Measurements from ENCODE around the gene NR2E1. TPM values are rescaled to one million over a fixed set of nuclear protein-coding genes. Genes with fewer than 3 reads are reported as not detected.

NR2E1 gene
- total RNA-seq, 1 donor from 2014 or later = not detected

DNA sequence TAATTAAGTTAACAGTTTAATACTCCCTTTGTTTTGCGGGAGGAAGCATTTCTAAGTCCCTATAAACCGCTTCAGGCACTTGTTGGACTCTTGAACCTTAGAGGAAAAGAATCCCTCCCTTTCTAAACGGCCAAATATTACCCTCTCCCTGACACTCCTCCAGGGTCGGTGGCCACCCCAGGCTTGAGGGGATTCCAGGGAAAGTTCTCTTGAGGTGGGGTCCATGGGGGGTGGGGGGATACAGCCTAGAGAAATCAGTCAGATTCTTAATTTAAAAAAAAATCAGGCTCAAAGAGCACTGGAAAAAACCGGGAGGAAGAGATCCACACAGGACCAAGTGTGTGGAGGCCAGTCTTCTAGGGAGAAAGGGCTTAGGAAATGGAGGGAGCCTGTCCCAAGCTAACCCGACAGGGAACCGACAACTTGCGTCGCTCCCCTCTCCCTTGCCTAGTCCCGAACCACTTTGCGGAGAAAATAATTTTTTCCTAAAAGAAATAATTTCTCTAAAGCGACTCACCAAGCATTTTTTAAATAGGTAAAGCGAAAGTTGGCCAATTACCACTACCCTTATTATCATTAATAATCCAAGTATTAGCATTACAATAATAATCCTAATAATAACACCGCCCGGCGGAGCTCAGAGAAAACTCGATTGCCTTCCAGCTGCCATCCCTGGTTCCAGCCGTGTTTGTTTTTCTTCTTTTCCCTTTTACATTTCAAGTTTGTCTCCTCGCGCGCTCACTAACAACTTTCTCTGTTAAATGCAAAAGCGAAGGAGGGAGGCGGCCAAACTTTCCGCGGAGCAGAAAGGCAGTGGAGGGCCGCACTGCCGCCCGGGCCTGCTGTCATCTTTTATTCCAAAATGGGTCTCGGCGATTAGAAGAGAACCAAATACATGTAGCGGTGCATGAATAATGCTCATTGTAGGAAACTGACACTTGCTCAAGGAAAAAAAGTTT is 4.8 kb downstream of the NR2E1 start:
- Histone ChIP-seq H3K36me3 (ENCODE audit: insufficient read depth, low read length) (no peaks in the 10 kb centered on the region), H3K9me3 (ENCODE audit: insufficient read depth, low read depth, low read length) (no peaks in the 10 kb centered on the region), H3K4me2 (ENCODE audit: low read length) (peak overlapping the region; percentile 22), H3K4me1 (ENCODE audit: insufficient read depth, low read length) (peaks cover 18% of the 10 kb centered on the region), H3K27ac (ENCODE audit: low read depth, low read length) (no peak overlapping the region), H3K4me3 (ENCODE audit: insufficient read depth, low read depth, low read length) (no peak overlapping the region), H3K9ac (ENCODE audit: low read length) (no peak overlapping the region), H2AFZ (ENCODE audit: low read depth, low read length) (no peak overlapping the region), H3K79me2 (ENCODE audit: insufficient read depth, low read length) (no peaks in the 10 kb centered on the region), H3K27me3 (ENCODE audit: insufficient read depth, low read length) (peaks cover 89% of the 10 kb centered on the region), H4K20me1 (ENCODE audit: insufficient read depth, low read length) (no peaks in the 10 kb centered on the region)
- H3K9me3 Mint-ChIP-seq (ENCODE audit: unreplicated experiment) = peaks cover 13% of the 10 kb centered on the region
- TF ChIP-seq EZH2 (IDR thresholded peaks at IDR 0.05; ENCODE audit: insufficient read depth, low read length) = peak; percentile 75
- TF ChIP-seq, protein P1, sequence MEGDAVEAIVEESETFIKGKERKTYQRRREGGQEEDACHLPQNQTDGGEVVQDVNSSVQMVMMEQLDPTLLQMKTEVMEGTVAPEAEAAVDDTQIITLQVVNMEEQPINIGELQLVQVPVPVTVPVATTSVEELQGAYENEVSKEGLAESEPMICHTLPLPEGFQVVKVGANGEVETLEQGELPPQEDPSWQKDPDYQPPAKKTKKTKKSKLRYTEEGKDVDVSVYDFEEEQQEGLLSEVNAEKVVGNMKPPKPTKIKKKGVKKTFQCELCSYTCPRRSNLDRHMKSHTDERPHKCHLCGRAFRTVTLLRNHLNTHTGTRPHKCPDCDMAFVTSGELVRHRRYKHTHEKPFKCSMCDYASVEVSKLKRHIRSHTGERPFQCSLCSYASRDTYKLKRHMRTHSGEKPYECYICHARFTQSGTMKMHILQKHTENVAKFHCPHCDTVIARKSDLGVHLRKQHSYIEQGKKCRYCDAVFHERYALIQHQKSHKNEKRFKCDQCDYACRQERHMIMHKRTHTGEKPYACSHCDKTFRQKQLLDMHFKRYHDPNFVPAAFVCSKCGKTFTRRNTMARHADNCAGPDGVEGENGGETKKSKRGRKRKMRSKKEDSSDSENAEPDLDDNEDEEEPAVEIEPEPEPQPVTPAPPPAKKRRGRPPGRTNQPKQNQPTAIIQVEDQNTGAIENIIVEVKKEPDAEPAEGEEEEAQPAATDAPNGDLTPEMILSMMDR (IDR thresholded peaks at IDR 0.05; ENCODE audit: insufficient read depth, low read depth, low read length) = no peak
- DNase-seq (ENCODE audit: low read depth) (no peak), FAIRE-seq (no peak)
- H3K27ac Mint-ChIP-seq (ENCODE audit: unreplicated experiment) = no peak overlapping the region
- H3K4me3 Mint-ChIP-seq (ENCODE audit: unreplicated experiment) = no peak overlapping the region
- peaks cover 17% of the 10 kb centered on the region for H3K4me1 Mint-ChIP-seq (ENCODE audit: low read depth, unreplicated experiment)
- H3K36me3 Mint-ChIP-seq (ENCODE audit: low read depth, unreplicated experiment) = peaks cover 7% of the 10 kb centered on the region
- H3K27me3 Mint-ChIP-seq (ENCODE audit: low read depth, unreplicated experiment) = peaks cover 83% of the 10 kb centered on the region

DNA sequence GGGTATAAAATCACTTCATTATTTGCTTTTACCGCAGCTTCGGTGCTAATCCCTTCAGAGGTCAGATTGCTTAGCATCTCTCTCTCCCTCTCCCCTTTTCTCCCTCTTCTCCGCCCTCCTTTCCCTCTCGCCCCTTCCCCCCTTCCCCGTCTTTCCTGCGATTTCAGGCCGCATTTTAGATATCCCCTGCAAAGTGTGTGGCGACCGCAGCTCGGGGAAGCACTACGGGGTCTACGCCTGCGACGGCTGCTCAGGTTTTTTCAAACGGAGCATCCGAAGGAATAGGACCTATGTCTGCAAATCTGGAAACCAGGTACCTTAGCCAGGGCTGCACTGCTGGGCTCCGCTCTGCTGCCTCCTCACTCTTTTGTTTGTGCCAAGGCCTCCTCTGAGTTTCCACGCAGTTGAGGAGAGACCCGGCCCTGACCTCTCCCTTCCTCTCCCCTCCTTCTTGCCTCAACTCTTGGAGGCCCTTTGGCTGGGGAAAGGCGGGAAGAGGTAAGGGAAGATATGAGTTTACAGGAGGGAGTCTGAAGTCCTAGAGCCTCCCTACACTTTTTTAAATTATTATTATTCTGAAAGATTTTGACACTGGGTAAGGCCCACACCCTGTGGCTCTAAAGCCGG is 5.6 kb downstream of the NR2E1 start:
- peaks cover 6% of the 10 kb centered on the region for H3K36me3 Mint-ChIP-seq (ENCODE audit: low read depth, unreplicated experiment)
- DNase-seq (ENCODE audit: low read depth) (no peak), FAIRE-seq (no peak)
- no peak overlapping the region for H3K4me3 ChIP-seq (ENCODE audit: insufficient read depth, low read depth, low read length)
- H3K4me1 ChIP-seq (ENCODE audit: insufficient read depth, low read length) = peaks cover 15% of the 10 kb centered on the region
- no peaks in the 10 kb centered on the region for H3K9me3 ChIP-seq (ENCODE audit: insufficient read depth, low read depth, low read length)
- H3K27ac ChIP-seq (ENCODE audit: low read depth, low read length) = no peak overlapping the region
- H3K27me3 ChIP-seq (ENCODE audit: insufficient read depth, low read length) = peaks cover 88% of the 10 kb centered on the region
- peaks cover 12% of the 10 kb centered on the region for H3K4me1 Mint-ChIP-seq (ENCODE audit: low read depth, unreplicated experiment)
- H2AFZ ChIP-seq (ENCODE audit: low read depth, low read length) = no peak overlapping the region
- H4K20me1 ChIP-seq (ENCODE audit: insufficient read depth, low read length) = no peaks in the 10 kb centered on the region
- TF ChIP-seq EZH2 (IDR thresholded peaks at IDR 0.05; ENCODE audit: insufficient read depth, low read length) = peak; percentile 48
- TF ChIP-seq, protein P1 (IDR thresholded peaks at IDR 0.05; ENCODE audit: insufficient read depth, low read depth, low read length) = no peak
- H3K36me3 ChIP-seq (ENCODE audit: insufficient read depth, low read length) = no peaks in the 10 kb centered on the region
- peak overlapping the region; percentile 22 for H3K4me2 ChIP-seq (ENCODE audit: low read length)
- peaks cover 83% of the 10 kb centered on the region for H3K27me3 Mint-ChIP-seq (ENCODE audit: low read depth, unreplicated experiment)
- H3K79me2 ChIP-seq (ENCODE audit: insufficient read depth, low read length) = no peaks in the 10 kb centered on the region
- no peak overlapping the region for H3K4me3 Mint-ChIP-seq (ENCODE audit: unreplicated experiment)
- peaks cover 8% of the 10 kb centered on the region for H3K9me3 Mint-ChIP-seq (ENCODE audit: unreplicated experiment)
- H3K27ac Mint-ChIP-seq (ENCODE audit: unreplicated experiment) = no peak overlapping the region
- no peak overlapping the region for H3K9ac ChIP-seq (ENCODE audit: low read length)
